ENCODE data around the gene MAP3K4.

Gene MAP3K4

DNA sequence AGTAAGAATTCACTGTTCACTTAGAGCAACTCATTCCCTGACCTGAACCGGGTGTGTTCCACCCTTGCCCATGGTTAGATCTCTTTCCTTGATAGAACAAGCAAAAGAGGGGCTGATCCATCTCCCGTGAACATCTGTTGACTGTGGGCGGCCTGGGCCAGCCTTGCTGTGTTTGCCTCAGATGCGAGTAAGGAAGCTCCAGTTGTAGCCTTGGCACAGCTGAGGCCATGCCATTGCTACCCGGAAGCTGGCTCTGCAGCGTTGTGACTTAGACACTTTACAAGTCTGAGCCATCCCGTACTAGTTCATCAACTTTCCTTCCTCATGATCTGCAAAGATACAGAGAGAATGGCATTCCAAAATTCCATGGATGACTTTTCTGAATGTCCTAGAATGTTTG, 139.0 kb downstream of the MAP3K4 start:
- DNase-seq: no peak

DNA sequence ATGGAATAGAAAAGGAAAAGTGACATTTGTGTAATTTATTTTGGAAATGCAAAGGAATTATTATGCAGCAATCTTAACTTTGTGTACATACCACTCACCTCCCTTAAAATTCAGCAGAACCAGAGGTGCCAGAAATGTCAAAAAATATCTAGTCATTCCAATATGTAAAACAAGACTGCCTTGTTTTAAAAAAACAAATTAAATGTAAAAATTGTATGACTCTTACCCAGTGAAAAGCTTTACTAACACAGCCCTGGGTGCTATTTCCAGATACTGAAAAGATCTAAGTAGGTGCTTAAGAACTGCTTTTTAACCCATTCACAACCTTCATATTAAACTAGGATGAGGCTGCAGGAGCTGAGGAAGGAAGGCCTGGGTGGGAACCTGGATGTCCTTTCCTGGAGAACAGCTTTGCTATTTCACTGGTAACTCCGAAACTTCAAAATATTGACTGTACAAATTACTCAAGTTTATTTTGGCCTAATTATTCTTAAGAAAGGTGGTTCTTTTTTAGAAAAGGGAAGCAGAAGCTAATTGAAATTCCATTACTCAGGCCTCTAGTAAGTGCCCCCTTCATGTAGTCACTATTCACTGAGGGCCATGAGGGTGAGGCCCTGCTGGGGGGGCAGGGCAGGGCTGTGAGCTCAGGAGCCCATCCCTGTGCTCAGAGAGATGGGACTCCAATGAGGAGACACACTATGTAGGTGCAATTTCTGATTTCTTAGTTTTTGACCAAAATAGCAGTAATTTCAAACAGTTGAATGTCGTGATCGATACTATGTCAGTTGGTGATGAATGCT, 139.6 kb downstream of the MAP3K4 start:
- DNase-seq: no peak

- no peak for DNase-seq
These were observed 140.8 kb downstream of the MAP3K4 start for GRCh38 chr6:161132384-161132783.

DNA sequence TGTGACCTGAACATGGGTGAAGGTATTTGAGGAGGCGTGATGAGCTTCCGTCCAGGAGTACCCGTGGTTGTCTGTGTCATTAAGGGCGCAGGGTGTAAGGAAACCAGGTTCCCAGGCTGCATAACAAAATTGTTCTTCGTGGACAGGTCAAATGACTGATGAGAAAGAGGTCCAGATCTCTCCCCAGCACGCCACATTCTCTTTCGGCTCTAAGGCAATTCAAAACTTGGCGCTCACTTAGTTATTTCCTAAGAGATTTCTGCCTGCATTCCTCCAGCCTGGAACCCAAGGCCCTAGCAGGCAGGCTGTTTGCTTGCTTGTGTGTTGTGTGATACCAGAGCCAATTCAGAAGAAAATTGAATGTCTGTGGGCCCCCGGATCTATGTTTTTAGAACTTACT, 142.4 kb downstream of the MAP3K4 start:
- no peak for DNase-seq

DNA sequence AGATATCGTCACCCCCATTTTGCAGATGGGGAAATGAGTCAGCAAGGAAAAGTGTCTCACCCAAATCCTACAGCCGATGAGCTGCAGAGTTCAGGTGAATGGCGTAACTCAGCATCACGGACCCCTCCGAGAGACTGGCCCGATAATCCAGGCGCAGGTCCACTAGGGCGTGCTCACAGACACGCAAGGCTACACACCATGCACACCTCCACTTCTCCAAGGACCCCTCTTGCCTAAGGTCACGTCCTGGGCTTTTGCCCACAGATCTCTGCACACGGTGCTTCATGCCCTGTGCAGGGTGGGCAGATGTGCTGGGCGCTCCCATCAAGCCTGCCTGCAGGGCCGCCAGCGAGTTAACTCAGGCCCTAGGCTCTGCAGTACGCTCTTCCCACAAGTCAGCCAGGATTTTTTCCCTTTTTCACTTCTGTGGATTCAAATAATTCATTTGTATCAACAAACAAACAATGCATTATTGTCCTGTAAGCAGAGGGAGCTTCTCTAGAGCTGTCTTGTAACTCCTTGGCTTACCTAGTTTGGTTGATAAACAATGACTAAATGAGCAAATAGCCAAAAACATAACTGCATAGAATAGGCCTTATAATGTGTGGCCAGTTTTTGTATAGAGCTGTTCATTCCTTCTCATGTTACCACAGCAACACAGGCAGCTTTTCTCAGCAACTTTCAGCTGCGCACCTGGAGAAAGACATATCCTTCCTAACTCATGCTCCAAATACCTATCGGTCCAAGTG, 143.2 kb downstream of the MAP3K4 start:
- DNase-seq: no peak

- DNase-seq: no peak
These were observed 144.4 kb downstream of the MAP3K4 start for GRCh38 chr6:161135695-161136591.

GRCh38 chr6:161136655-161137054, 145.1 kb downstream of the MAP3K4 start:
- no peak for DNase-seq

GRCh38 chr6:161137320-161137719, 145.8 kb downstream of the MAP3K4 start:
- no peak for DNase-seq

- DNase-seq: no peak
These were observed 146.4 kb downstream of the MAP3K4 start for GRCh38 chr6:161137839-161138542.

DNA sequence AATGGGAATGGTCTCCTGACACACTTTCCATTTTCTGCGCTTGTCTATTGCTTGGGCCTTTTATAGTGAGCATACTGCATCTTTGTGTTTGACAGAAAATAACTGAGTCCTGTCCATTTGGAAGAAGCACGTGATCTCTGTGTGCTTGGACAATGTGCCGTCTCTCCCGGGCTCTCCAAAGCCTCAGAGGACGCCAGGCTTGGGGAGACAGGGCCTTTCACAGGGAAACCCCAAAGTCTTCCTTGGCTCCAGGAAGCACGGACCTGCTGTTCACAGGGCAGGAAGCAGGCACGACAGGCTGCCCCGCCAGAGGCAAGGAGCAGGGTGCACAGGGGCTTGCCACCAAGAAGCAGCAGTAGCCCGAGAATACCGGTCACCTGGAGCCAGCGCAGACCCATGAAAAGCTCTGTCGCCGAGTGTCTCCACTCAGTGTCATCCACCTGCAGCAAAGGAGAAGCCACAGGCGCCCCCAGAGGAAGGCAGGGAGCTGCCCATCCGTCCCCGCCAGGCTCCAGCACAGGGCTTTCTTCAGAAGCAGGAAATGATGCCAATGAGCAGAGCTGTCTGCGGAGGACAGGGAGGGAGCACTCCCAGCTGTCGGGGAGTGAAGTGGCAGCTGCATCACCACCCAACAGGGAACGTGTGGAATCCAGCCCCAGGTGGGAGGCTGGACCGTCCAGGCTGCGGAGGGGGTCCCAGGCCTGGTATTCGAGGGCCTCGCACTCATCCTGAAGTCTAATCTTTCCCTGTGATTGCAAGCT, 147.2 kb downstream of the MAP3K4 start:
- DNase-seq: no peak

DNA sequence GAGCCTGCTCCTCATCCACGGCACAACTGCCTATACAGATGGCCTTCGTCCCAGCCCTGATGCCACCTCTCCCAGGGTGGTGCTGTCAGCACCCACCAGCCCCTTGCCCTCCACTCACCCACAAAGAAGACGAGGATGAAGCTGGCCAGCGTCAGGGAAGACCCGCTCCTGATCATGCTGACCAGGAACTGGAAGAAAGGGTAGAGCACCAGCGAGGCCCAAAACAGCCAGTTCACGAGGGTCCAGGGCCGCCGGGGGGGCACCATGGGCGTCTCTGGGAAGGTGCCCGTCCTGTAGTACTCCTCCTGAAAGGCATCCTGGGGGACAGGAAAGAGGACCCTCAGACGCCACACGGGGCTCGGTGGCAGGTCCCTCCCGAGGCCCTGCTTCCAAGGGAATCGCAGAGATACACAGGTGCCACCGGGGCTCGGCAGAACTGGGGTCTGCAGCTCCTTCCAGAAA, 147.8 kb downstream of the MAP3K4 start:
- DNase-seq: no peak

DNA sequence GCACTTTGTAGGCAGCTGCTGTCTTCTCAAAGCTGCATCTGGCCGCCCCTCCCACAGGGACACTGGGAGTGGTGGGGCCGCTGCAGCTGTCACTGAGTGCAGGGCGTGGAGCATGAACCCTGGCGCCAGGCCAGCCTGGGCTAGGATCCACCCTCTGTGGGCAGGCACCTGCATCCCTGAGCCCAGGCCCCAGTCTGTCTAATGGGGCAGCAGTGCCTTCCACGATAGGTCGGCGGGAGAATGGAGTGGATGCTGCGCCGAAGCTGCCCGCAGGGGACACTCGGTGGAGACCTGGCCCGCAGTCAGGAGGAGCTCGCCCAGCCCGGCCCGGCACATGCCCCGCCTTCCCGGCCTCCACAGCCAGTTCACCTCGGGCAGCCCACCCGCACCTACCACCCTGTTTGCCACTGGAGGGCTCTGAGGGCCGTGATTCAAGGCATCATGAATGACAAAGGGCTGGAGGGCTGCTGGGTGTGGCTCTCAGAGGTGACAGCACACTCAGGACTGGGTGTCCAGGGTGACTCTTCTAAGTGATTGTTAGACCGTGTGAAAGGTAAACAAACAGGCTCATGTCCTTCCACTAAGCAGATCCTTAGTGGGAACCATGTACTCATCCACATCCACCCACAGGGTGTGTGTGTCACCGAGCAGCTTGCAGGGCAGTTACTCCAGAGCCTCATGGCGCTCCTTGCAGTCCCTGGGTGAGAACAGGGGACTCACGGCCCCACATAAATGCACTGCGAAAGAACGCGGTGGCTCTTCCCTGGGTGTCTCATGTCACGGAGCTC, 148.4 kb downstream of the MAP3K4 start:
- DNase-seq: no peak

DNA sequence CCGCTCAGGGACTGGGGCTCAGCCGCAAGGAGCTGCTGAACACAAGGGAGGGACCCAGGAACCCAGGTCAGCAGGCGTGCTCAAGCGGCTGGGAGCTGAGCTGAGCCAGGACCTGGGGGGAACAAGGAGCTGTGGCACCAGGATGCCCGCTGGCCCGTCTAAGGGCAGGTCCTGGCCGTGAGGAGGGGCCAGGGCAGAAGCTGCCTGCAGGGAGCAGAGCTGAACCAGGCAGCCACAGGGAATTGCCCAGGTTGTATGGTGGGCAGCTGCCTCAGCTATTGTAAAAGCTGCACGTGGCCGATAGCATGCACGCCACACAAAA, 148.9 kb downstream of the MAP3K4 start:
- no peak for DNase-seq

- no peak for DNase-seq
These were observed 149.6 kb downstream of the MAP3K4 start for GRCh38 chr6:161141173-161141572.

- no peak for DNase-seq
These were observed 151.4 kb downstream of the MAP3K4 start for GRCh38 chr6:161142957-161143296.

DNA sequence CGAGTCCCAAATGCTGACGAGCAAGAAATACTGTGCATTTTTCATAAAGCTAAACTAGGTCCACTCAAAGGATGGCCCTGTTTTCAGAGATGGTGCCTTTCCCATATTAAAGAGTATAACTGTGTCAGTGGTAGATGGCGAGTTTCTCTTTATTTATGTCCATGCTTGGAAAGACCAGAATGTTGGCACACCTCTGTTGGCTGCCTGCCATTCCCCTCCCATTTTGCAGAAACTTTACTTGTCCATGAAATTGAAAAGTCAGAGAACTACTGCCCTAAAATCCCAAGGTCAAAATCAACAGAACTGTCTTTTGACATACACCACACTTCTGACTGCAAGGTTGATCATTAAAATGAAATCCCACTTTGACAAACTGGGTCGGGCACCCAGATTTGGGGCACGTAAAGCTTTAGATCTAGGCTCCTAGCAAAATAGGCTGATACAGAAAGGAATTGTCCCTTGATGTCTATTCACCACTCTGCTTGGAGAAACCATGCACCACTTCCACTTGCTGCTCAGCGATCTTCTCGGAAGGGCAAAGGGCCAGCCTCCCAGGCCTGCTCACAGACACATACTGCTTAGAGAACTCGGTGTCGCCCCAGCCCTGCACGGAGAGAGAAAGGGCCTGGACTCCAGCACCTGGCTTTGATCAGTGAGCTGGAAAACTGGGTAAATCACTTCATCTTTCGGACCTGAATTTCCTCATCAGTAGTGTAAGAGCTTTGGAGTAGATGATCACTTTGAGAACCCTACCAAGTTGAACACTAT, 152.3 kb downstream of the MAP3K4 start:
- no peak for DNase-seq

DNA sequence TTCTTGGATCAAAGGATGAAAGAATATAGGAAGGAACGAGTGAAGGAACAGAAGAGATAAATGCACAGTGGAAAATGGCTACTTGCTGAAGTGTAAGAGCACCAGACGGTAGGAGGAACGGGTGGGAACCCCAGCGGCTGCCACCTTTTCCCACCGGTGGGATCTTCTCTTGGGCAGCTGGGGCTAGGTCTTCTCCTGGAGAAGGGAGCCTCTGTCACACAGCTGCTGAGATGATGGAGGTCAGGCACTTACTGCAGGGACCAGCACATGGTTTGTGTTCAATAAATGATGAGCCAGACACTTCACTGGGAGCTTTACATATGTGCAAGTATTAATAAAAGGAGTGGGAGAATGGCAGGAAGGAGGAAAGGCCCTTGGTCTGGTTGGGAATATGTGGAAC, 158.6 kb downstream of the MAP3K4 start:
- no peak for DNase-seq

GRCh38 chr6:161150566-161150965, 159.0 kb downstream of the MAP3K4 start:
- DNase-seq: no peak

GRCh38 chr6:161151059-161151645, 159.6 kb downstream of the MAP3K4 start:
- DNase-seq: no peak
